HEK293 (cell line): ENCODE measurements around the gene TEAD3.
A peak's percentile ranks its signal among the peaks of the same experiment; 100 is the strongest.

Experiments used
- CTCF ChIA-PET: fragments of 350-600 bp; formaldehyde crosslinking; extraction: SDS; loops from one replicate; lab custom pipeline; 2021; ENCODE audit warnings: antibody characterized with exemption; lab: Yijun Ruan, JAX
- POLR2A ChIA-PET: fragments of 300-600 bp; formaldehyde crosslinking; extraction: SDS; loops from one replicate; lab custom pipeline; 2020; ENCODE audit warnings: antibody characterized with exemption, inconsistent platforms; lab: Yijun Ruan, JAX
- H3K27ac ChIP-seq: fragments of 200-500 bp; sonication (Bioruptor generic); 2 replicates; pipeline ENCODE4 v1.5.1; 2014; ENCODE audit warnings: low read depth, low read length, control low read depth, inconsistent platforms; ENCODE audit errors: extremely low read depth
- H3K36me3 ChIP-seq, 2 experiments: fragments of 200-500 bp in 1 of 2; sonication (Bioruptor generic) in 1 of 2; 1 replicate in 1 of 2; 2 replicates in 1 of 2; pipeline ENCODE4 v1.5.1; 2014 to 2017; ENCODE audit warnings: inconsistent platforms in 2 of 2, low read length in 2 of 2; ENCODE audit not compliant: control insufficient read depth in 2 of 2, insufficient read depth in 1 of 2
- H3K4me1 ChIP-seq: fragments of 200-500 bp; sonication (Bioruptor generic); 2 replicates; pipeline ENCODE4 v1.5.1; 2014; ENCODE audit warnings: mild to moderate bottlenecking, low read length, inconsistent platforms; ENCODE audit not compliant: control insufficient read depth, insufficient read depth
- H3K4me3 ChIP-seq: 2 replicates; pipeline ENCODE4 v1.5.1; 2011; ENCODE audit warnings: low read depth, mild to moderate bottlenecking, control low read depth, low read length, moderate library complexity
- H3K9me3 ChIP-seq: fragments of 200-500 bp; sonication (Bioruptor generic); 2 replicates; pipeline ENCODE4 v1.5.1; 2014; ENCODE audit warnings: low read depth, low read length, inconsistent platforms; ENCODE audit not compliant: control insufficient read depth, insufficient read depth
- GLIS1 ChIP-seq: fragments of 450-650 bp; formaldehyde crosslinking; IDR thresholded peaks from 2 replicates; pipeline ENCODE4 v1.5.1; 2016; ENCODE audit warnings: missing biosample characterization, missing genetic modification characterization
- KLF1 ChIP-seq: fragments of 450-650 bp; formaldehyde crosslinking; IDR thresholded peaks from 2 replicates; pipeline ENCODE4 v1.5.1; 2016; ENCODE audit warnings: missing biosample characterization, missing genetic modification characterization
- KLF10 ChIP-seq: fragments of 450-650 bp; IDR thresholded peaks from 2 replicates; pipeline ENCODE4 v1.5.1; 2018; ENCODE audit warnings: missing biosample characterization, mild to moderate bottlenecking, missing genetic modification characterization
- PRDM6 ChIP-seq: fragments of 450-650 bp; formaldehyde crosslinking; IDR thresholded peaks from 2 replicates; pipeline ENCODE4 v1.5.1; 2017; ENCODE audit warnings: missing biosample characterization, missing genetic modification characterization
- SCRT1 ChIP-seq: fragments of 450-650 bp; formaldehyde crosslinking; IDR thresholded peaks from 2 replicates; pipeline ENCODE4 v1.5.1; 2016; ENCODE audit warnings: missing biosample characterization, missing genetic modification characterization, borderline replicate concordance
- ZBTB20 ChIP-seq: fragments of 450-650 bp; formaldehyde crosslinking; IDR thresholded peaks from 2 replicates; pipeline ENCODE4 v1.5.1; 2016; ENCODE audit warnings: missing biosample characterization, missing genetic modification characterization
- ZBTB21 ChIP-seq: fragments of 450-650 bp; formaldehyde crosslinking; IDR thresholded peaks from 2 replicates; pipeline ENCODE4 v1.5.1; 2017; ENCODE audit warnings: missing biosample characterization, missing genetic modification characterization
- ZFHX2 ChIP-seq: fragments of 450-650 bp; formaldehyde crosslinking; conservative IDR thresholded peaks from 2 replicates; pipeline ENCODE4 v1.5.1; 2016; ENCODE audit warnings: missing biosample characterization, missing genetic modification characterization
- ZIC2 ChIP-seq: fragments of 450-650 bp; formaldehyde crosslinking; IDR thresholded peaks from 2 replicates; pipeline ENCODE4 v1.5.1; 2016; ENCODE audit warnings: missing biosample characterization, missing genetic modification characterization
- ZNF394 ChIP-seq: fragments of 450-650 bp; formaldehyde crosslinking; IDR thresholded peaks from 2 replicates; pipeline ENCODE4 v1.5.1; 2016; ENCODE audit warnings: missing biosample characterization, missing genetic modification characterization, mild to moderate bottlenecking, moderate library complexity, borderline replicate concordance
- ZNF398 ChIP-seq: fragments of 450-650 bp; formaldehyde crosslinking; IDR thresholded peaks from 2 replicates; pipeline ENCODE4 v1.5.1; 2017; ENCODE audit warnings: missing biosample characterization, missing genetic modification characterization
- ZNF433 ChIP-seq: fragments of 450-650 bp; formaldehyde crosslinking; IDR thresholded peaks from 2 replicates; pipeline ENCODE4 v1.5.1; 2016; ENCODE audit warnings: missing biosample characterization, missing genetic modification characterization, low read depth
- ZNF561 ChIP-seq: fragments of 450-650 bp; IDR thresholded peaks from 2 replicates; pipeline ENCODE4 v1.5.1; 2018; ENCODE audit warnings: missing biosample characterization, missing genetic modification characterization, borderline replicate concordance
- ZNF580 ChIP-seq: fragments of 450-650 bp; formaldehyde crosslinking; IDR thresholded peaks from 2 replicates; pipeline ENCODE4 v1.5.1; 2016; ENCODE audit warnings: missing biosample characterization, missing genetic modification characterization
- ZNF596 ChIP-seq: fragments of 450-650 bp; IDR thresholded peaks from 2 replicates; pipeline ENCODE4 v1.5.0; 2018; ENCODE audit warnings: missing biosample characterization, mild to moderate bottlenecking, missing genetic modification characterization, moderate library complexity
- ZNF677 ChIP-seq: fragments of 450-650 bp; IDR thresholded peaks from 2 replicates; pipeline ENCODE4 v1.5.0; 2018; ENCODE audit warnings: missing biosample characterization, mild to moderate bottlenecking, missing genetic modification characterization, moderate library complexity
- ZNF692 ChIP-seq: fragments of 450-650 bp; formaldehyde crosslinking; IDR thresholded peaks from 2 replicates; pipeline ENCODE4 v1.5.1; 2016; ENCODE audit warnings: missing biosample characterization, missing genetic modification characterization
- ZSCAN30 ChIP-seq: fragments of 450-650 bp; IDR thresholded peaks from 2 replicates; pipeline ENCODE4 v1.5.1; 2018; ENCODE audit warnings: missing biosample characterization, mild to moderate bottlenecking, missing genetic modification characterization, moderate library complexity

Gene TEAD3

GRCh38 chr6:35496841-35497570 is at the start of gene TEAD3:
Gene TEAD3 (minus strand): TSS chr6:35497079.
- CTCF ChIA-PET, result interaction anchor here (0.6 to 1.2 kb wide), 7 partner anchors 10 to 239 kb away, joined by 3 to 8 read pairs (median 3); no protein-coding TSS in a partner anchor
- POLR2A ChIA-PET, result interaction anchor here (1.0 to 4.3 kb wide), 10 partner anchors 10 to 238 kb away, joined by 3 to 40 read pairs (median 4); partner anchors contain the start of genes RPL10A and ZNF76
- H3K4me1 ChIP-seq, result peaks cover 8% of the 10 kb centered on the region

GRCh38 chr6:35544769-35545361 is 48.0 kb upstream of the TEAD3 start:
- TF ChIP-seq KLF1 (tag by site-specific recombination), result 0 out of 2 replicates have a peak, but pooled peaks have one; percentile 15
- no peak for TF ChIP-seq ZNF433 (tag by site-specific recombination)
- TF ChIP-seq ZBTB21 (tag by site-specific recombination), result no peak
- TF ChIP-seq PRDM6 (tag by site-specific recombination), result no peak
- peak; percentile 86 for TF ChIP-seq ZBTB20 (tag by site-specific recombination)
- peak; percentile 8; the same call in 1 of the 2 replicates for TF ChIP-seq ZNF398 (tag by site-specific recombination)
- TF ChIP-seq SCRT1 (tag by site-specific recombination), result no peak
- TF ChIP-seq ZIC2 (tag by site-specific recombination), result peak; percentile 58
- TF ChIP-seq ZNF394, result no peak
- TF ChIP-seq ZFHX2 (tag by site-specific recombination), result no peak
- ChIA-PET CTCF (interaction anchor here (0.7 to 4.9 kb wide), 2 partner anchors 8 to 239 kb away, joined by 3 to 31 read pairs; no protein-coding TSS in a partner anchor), POLR2A (interaction anchor here (0.6 kb wide), 1 partner anchor 275 kb away, joined by 4 read pairs; no protein-coding TSS in a partner anchor)
- H3K27ac ChIP-seq, result no peak overlapping the region
- H3K9me3 ChIP-seq, result no peaks in the 10 kb centered on the region
- H3K4me3 ChIP-seq, result no peak overlapping the region
- no peaks in the 10 kb centered on the region for H3K4me1 ChIP-seq
- H3K36me3 ChIP-seq, result no peaks in the 10 kb centered on the region

More at GRCh38 chr6:35496841-35497570, at the start of gene TEAD3:
- Histone ChIP-seq H3K4me3 (peak within 1 kb of the TSS; percentile 73), H3K27ac (peak within 1 kb of the TSS; percentile 66; the same call in 1 of the 2 replicates), H3K36me3 (peaks cover 0 to 4% of the 10 kb centered on the region in 2 experiments; a peak in 1 of 3 replicates), H3K9me3 (no peaks in the 10 kb centered on the region)
- TF ChIP-seq ZNF596 (tag by site-specific recombination) (no peak), ZNF561 (tag by site-specific recombination) (peak; percentile 44; the same call in 1 of the 2 replicates), GLIS1 (tag by site-specific recombination) (peak; percentile 3; the same call in 1 of the 2 replicates), ZNF580 (no peak), ZNF677 (tag by site-specific recombination) (0 out of 2 replicates have a peak, but pooled peaks have one; percentile 13), ZSCAN30 (tag by site-specific recombination) (0 out of 2 replicates have a peak, but pooled peaks have one; percentile 10), KLF10 (tag by site-specific recombination) (0 out of 2 replicates have a peak, but pooled peaks have one; percentile 27), ZNF692 (peak; percentile 17; the same call in 1 of the 2 replicates), ZNF398 (tag by site-specific recombination) (0 out of 2 replicates have a peak, but pooled peaks have one; percentile 11)
